HK-2 (cell line): Measurements from ENCODE around the gene UMODL1.

Experiments
- DNase-seq: peaks from one replicate; pipeline ENCODE4 v3.0.0-alpha.2; 2018; ENCODE audit not compliant: unreplicated experiment

The UMODL1 gene

DNA sequence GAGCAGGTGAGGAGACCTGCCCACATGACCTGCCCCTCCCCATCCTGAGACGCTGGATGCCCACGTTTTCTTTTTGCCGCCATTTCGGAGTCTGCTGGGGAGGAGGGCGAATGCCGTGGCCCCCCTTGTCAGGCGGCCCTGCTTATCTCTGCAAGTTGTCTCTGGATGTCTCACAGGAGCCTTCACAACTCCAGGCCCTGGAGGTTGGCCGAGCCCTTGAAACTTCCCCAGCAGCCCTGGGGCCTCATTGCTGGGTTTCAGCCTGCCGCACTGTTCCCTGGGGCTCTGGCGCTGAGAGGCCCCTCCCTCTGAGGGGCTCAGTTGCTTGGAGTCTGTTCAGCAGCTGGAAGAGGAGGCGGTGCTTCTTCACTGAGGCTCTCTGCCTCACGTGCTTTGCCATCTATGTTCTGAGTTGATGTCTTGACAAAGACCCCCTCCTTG lies 31.2 kb upstream of the UMODL1 start:
- no peak for DNase-seq

DNA sequence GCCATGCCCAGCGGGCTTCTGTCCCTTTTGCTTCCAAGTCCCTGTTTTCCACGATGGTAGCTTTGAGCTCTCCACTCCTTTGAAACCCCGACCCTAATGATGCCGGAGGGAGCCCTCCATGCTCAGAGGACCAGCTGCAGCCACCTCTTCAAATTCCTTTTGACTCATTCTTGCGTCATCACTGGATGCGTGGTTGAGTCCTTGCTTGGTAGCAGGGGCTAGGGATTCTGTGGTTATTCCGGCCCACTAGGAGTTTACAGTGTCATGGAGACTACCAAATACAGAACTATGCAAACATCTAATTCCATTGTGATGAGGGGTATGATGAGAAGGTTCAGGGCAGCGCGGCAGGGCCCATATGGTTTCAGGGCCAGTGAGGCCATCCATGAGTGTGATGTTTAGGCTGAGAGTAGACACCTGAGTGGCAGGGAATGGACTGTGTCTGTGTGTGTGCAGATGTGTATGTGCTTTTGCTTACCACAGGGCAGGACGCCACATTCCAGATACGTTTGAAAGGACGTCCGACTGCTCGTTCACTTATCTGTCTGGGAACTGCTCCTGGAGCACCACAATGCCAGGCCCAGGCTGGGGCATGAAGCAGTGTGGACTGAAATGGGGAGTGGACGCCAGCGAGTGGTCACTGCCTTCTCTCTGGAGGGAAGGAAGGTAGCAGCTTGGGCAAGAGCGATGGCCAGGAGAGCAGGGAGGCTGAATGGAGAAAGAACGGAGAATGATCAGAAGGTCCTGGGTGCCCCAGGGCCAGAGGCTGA lies 30.5 kb upstream of the UMODL1 start:
- peak; percentile 75 for DNase-seq

DNA sequence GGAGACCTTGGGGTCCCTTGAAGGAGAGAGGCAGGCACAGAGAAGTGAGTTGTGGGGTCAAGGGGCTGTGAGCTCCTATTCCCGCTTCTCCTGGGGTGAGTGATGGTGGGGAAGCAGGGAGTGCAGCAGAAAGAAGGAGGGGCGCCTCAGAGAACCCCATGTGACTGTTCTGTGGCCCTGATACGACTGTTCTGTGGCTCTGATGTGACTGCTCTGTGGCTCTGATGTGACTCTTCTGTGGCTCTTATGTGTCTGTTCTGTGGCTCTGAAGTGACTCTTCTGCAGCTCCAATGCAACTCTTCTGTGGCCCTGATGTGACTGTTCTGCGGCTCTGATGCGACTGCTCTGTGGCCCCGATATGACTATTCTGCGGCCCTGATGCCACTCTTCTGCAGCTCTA lies 29.9 kb upstream of the UMODL1 start:
- DNase-seq: no peak

DNA sequence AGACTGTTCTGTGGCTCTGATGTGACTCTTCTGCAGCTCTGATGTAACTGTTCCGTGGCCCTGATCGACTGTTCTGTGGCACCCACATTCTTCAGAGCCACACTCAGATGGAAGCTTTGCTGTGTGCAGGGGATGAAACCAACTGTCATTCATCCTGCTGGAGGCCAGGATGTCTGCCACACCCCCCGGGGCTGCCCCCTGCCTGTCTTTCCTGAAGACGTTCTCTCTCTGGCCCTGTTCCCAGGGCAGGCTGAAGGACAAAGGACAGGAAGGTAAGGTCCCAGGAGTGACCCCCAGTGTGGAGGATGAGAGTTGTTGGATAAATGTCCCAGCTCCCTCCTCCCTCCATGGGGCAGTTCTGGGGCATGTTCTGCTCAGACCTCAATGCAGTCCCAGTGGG lies 29.4 kb upstream of the UMODL1 start:
- DNase-seq: no peak

DNA sequence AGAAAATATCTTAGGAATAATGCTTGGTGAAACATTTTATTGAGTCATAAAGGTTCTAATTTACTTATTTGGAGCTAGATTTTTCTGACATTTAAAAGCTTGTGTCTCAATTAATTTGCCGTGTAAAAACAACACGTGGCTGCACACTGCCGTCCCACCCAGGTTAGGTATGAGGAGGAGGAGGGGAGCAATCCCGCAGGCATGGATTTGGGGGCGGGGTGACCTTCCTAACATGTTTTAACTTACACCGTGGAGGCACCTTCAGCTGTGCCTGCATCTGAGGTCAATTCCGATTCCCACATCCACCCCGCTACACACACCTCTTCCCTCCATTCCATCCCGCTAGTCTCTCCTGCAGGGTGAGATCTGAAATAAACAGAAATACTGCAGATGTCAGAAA lies 28.5 kb upstream of the UMODL1 start:
- DNase-seq: no peak

DNA sequence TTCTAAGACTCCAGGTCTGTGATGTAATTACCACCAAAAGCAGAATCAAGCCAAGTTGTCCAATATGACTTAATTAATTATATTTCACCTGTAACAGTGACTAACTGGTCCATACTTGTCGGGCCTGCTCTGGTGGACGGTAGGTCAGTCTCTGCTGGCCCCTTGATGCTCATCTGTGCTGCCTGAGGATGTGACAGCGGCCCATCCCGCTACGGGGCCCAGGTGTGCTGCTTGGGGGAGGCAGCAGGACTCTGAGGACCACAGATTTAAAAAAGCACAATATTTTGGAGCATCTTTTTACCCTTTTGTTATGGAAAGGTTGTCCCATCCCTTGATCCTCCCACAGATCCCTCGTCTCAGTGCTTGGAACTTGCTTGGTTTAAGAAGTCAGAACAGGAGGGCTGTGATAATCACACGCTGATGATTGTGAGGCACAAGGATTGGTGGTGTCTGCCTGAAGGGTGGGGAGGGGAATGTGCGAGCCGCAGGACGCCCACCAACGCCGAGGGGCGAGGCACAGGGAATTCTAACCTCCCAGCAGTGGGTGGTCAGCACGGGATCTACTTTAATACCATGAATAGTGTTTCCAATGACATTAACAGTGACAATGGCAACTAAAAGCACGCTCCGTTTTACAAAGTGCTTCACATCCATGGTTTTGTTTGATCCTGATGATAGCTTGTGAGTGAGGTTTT lies 27.8 kb upstream of the UMODL1 start:
- no peak for DNase-seq

DNA sequence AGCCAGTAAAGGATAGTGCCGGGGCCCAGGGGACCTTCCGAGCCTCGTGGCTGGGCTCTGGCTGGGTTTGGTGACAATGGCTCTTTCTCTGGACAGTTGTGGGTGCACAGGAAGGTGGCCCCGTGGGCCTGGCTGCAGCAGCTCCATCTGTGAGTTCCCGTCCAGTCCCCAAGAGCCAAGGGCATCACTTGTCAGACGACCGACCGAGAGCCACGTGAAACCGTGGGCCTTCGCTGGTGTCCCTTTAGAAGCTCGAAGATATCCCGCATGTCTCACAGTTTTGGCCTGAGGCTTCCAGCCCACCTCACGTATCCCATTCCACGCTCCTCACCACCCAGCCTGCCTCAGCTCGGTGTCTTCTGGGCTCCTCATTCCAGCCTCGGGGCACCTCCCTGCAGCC lies 27.2 kb upstream of the UMODL1 start:
- no peak for DNase-seq

DNA sequence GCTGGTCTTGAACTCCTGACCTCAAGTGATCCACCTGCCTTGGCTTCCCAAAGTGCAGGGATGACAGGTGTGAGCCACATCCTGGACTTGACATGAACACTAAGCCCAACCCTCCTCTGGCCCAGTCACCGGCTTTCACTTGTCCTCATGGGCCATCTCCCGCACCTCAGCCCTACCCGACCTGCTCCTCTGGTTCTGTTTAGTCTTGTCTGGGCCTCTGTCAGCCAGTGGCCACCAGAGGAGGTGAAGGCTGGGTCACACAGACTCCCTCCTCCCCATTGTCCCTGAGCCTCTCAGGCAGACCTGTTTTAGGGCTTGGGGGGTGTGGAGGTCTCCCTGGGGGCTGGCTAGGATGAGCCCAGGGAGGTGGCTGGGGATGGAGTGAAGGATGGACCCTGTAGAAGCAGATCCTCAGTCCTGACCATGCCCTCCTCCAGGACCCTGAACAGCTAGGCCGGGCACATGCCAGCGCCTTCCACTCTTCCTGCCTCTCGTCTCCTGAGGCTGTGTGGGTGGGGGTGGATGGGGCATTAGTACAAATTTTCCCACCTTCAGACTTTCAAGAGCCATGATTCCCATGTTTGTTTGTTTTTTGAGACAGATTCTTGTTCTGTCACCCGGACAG lies 26.1 kb upstream of the UMODL1 start:
- DNase-seq: no peak

DNA sequence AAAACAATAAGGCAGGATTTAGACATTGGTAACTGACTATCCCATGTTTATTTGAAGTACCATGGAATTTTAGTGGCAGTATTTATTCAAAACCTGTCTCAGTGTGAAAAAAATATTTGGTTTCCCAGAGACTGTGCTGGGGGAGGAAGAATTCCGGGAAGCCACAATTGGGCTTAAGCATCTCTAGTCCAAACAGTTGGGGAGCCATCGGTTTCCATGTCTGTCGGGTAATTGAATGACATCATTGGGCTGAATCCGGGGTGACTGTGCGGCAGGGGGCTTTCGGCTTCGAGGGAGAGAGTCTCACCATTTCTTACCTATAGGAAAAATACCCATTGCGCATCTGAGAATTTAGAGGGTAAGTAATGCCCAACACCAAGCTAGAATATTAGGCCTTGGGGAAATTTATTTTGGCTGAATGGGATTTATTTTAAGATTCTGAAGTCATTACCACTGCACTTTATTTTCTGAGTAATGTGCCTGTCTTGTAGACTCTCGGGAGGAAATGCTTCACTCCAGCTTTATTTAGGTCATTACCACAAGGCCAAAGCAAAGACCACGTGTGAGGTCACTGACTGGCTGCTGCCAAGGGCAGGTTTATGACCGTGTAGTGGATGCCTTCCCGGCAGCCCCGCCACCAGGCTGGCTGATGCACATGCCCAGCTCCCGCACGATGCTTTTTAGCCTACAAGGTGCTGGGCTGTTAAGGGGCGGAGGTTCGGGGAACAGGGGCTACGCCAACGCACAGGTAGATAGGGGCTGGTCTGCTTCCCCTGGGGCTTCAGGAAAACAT lies 23.1 kb upstream of the UMODL1 start:
- DNase-seq: peak; percentile 51

DNA sequence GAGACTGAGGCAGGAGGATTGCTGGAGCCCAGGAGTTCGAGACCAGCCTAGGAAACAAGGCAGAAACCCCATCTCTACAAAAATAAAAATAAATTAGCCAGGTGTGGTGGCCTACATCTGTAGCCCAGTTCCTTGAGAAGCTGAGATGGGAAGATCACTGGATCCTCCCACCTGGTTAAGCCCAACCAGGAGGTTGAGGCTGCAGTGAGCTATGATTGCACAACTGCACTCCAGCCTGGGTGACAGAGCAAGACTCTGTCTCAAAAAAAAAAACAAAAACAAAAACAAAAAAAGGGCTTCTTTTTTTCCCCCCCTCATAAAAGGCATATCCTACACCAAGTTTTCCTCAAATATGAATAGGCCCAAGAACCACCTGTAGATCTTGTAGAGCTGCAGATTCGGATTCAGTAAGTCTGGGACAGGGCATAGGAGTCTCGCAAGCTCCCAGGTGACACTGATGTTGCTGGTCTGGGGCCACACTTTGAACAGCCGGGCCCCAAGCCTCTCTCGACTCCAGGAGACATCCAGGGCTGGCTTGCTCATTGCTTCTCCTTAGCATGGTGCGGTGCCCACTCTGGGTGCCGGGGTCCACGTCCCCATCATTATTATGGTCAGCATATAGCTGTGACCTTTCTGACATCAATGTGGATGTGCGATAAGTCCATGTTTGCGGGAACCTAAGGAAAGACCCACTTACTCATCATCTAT lies 22.1 kb upstream of the UMODL1 start:
- no peak for DNase-seq

DNA sequence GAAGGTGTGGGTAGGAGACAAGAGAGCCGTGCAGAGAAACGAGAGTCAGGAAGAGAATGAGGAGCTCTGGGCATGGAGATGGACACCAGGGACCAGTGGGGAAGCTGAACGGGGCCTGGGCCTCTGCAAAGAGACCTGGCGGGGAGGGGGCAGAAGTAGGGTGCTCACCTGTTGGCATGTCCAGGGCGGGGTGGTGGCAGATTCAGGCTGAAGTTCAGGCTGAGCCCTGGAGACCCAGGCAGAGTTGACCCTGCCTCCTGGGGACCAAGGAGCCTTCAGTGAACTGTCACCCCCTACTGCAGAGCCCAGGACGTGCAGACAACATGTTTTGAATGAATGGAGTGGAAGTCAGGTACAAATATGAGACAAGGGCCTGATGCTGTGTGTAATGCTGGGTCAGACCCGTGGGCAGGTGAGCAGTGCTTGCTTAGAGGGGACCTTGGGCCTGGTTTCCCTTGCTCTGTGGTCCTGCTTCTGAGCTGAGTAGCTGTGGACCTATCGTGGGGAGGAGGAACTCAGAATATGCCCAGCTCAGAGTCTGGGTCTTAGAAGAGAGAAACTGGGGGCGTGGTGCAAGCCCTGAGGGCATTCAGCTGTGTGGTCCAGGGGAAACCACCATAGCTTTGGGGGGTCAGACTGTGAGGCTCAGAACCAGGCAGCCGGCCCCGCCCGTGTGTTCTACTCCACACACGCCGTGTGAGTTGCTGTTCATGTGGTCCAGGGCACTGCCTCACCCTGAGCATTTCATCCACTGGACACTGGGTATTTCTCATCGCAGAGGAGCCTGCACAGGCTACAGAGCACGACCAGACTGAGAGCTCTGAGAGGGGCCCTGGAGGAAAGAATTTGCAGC lies 21.3 kb upstream of the UMODL1 start:
- DNase-seq: no peak

DNA sequence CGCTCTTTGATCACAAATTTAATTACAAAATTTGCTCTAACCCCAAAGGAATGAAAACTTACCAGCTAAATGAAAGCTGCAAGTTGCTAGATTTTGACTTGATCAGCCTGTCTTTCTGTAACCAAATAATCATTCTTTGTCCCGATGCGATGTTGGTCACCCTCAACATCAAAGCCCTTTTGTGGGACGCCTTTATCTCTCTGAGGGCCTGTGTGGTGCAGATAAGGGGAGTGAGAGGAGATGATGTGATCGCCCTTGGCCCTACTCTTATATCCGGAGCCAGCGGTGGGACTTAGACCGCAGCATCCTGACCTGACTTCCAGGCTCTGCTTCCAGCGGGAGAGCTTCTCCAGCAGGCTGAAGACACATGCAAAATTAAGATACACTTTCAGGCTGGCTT lies 19.3 kb upstream of the UMODL1 start:
- no peak for DNase-seq

DNA sequence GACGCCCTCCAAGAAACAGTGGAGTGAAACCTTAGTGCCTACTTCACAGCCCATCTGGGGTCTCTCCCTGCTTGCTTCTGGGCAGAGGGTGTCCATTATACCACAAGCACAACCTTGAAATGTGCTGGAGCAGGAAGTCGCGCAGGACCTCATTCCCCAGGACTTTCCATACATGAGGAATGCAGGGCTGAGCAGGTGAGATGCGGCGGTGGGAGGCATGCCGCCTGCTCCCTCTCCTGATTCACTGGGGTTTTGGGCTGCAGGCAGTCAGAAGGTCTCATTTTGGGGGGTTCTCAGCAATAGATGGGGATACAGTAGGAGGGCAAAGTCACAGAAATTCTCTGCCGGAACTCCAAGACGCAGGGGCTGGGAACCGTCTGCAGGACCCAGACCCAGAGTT lies 15.7 kb upstream of the UMODL1 start:
- no peak for DNase-seq

DNA sequence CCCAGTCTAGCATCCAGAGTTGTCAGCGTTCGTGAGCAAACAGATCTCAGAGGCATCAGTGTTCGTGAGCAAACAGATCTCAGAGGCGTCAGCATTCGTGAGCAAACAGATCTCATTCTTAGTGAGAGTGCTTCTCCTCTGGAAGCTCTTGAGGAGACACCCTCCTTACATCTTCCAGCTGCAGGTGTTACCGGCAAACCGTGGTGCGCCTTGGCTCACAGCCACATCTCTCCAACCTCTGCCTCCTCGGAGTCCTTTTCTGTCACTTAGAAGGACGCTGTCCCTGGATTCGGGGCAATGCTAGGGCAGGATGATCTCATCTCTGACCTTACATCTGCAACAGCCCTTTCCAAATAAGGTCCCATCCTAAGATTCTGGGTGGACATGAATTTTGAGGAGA lies 14.6 kb upstream of the UMODL1 start:
- DNase-seq: no peak

DNA sequence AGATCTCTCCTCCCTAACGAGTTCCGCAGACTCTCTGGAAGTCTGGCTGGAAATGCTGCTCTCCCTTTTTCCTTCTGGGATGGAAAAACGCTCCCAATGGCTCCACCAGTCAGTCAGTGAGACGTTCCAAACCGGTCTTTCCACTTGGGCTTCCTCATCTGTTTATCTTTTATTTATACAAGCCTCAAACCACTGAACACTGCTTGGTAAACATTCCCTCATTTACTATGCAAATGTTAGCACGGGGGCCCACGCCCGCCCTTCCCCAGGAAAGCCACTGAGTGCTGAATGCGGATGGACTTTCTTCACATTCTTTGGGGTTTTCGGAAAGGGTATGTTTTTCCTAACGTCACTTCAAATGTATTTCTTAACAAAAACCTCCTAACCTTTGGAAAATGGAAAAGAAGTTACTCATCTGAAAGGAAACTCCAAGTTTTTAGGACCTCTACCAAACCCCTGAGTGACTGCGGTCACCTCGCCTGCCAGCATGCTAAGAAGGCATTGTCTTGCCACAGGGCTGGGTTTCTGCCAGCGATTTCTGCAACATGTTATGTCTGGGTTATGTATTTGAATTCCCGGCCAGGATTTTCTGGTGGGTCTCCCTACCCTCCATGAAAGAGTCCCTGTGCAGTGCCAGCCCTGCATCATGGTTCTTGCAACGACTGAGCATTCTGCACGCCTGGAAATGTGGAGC lies 14.0 kb upstream of the UMODL1 start:
- DNase-seq: no peak

DNA sequence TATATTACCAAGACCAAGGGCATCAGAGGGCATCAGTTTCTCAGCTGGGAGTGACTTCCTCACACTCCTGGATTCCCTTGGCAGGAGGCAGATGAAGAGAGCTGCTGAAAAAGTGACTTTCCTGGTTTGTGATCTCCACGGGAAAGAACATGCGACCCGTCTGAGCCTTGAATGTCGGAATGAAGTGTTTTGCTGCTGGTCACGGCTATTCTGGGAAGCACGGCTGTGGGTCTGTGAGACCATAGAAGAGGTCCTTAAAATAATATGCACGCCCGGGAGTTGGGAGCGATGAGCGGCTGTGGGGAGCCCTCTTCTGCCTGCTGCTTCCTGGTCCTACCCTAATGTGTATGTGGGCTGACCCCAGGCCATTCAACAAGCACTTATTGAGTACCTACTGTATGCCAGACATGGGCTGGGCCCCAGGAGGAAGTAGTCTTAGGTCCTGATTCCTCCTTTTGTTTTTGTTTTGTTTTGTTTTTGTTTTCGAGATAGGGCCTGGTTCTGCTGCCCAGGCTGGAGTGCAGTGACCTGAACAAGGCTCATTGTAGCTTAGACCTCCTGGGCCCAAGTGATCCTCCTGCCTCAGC lies 13.2 kb upstream of the UMODL1 start:
- no peak for DNase-seq

DNA sequence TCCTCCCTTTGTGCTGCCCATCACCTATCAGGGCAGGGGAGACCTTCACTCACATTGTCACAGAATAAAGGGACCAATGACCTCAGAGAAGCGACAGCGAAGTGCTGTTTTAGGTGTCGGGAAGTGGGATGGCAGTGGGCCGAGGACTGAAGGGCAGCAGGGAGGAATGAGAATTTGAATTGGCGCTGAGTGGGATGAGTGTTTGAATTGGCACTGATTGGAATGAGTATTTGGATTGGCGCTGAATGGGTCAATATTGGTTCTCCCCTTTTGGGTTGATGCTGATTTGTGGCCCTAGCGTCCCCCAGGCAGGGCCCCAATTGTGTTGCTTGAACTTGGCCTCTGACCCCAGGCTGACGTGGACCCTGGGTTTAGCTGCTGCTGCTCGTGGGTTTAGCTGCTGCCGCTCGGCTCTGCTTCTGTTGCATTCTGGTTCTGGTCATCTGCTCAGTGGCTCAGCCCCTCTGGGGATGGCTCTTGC lies 12.4 kb upstream of the UMODL1 start:
- no peak for DNase-seq

DNA sequence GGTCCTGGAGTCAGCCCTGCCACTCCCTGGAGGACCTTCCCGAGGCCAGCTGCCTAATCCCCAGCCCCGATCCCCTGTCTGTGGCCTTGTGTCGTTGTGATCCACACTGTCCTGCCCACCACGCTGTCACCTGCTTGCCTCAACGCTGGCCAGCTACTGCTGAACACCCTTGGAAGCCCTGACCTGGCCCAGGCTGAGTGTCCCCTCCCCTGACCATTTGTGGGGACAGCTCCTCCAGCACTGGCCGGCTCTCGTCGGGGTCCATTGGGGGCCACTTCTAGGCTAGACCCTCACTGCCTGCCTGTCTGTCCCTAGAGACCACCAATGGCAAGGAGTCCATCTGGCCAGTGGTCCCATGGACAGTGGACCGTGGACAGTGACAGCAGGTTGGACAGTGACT lies 12.0 kb upstream of the UMODL1 start:
- no peak for DNase-seq

DNA sequence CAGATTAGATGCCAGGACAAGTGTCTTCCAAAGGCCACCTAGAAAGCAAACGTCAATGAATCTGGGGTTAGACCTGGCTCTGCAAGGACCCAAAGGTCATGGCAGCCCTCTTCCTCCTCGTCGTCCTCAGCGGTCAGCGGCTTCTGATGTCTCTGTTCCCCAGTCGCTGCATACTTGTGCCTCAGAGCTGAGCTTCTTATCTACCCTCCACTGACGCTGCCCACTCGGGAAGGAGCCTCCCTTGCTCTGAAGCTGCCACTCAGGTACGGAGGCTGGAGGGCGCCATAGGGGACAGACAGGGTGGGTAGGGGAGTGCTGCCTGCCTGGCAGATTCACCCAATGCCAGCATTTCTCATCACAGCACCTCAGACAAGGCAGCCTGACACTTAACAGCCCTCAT lies 11.4 kb upstream of the UMODL1 start:
- DNase-seq: no peak

DNA sequence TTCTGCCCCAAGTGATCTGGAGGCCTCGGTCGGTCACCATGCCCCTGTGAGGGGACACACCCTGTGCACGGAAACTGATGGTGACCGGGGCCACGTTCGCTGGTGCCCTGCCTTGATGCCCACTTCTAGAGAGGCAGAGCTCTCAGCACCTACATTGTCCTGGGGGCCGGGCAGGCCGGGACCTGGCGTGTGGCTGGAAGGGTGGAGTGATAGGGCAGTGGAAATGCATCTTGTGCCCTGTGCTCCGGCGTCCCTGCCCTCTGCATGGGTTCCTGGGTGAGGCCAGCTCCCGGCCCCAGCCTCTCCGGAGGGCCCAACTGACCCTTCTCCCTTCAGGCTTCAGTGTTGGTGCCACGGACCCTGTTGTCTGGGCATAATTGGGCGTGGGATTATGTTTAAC lies 11.0 kb upstream of the UMODL1 start:
- DNase-seq: no peak
